COLO829 (cell line): Measurements from ENCODE around the gene KDM3A.

ENCODE experiments used
- DNase-seq: peaks from one replicate; pipeline ENCODE4 v3.0.0; 2012; ENCODE audit warnings: low spot score

KDM3A gene

DNA sequence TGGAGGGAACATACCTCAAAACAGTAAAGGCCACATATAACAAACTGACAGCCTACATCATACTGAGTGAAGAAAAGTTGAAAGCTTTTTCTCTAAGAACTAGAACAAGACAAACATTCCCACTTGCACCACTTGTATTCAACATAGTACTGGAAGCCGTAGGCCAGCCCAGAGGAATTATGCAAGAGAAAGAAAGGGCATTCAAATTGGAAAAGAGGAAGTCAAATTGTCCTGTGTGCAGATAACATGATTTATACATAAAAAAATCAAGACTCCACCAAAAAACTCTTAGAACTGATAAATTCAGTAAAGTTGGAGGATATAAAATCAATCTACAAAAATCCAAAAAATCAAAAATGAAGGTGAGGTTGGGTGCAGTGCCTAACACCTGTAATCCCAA, 8.0 kb upstream of the KDM3A start:
- DNase-seq = no peak

DNA sequence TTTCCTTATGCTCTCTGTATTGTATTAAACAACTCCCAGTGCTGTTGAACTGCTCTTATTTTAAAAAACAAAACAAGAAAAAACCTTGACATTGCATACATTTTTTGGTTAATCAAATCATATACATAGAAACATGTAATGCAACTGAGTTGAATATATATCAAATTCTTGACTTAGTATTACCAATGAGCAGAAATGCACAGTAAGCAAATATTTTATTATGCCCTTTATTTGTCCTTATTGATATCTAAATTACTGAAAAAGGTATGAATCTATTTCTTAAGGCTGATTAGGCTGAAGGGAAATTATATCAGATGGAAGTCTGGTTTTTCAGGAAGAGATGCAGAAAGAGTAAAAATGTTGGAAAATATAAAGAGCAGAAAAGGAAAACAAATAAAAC, 6.9 kb upstream of the KDM3A start:
- no peak for DNase-seq

DNA sequence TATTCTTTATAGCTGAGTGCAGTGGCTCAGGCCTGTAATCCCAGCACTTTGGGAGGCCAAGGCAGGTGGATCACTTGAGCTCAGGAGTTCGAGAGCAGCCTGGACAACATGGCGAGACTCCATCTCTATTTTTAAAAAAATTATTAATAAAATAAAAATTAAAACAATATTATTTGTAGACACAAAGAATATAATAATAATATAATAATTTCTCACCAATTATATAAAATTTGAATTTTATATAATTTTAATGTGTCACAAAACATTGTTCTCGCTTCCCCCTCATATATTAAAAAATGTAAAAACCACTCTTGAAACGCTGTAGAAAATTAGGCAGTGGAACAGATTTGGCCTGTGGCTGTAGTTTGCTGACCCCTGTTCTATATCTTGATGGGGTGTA, 5.6 kb upstream of the KDM3A start:
- DNase-seq = no peak

DNA sequence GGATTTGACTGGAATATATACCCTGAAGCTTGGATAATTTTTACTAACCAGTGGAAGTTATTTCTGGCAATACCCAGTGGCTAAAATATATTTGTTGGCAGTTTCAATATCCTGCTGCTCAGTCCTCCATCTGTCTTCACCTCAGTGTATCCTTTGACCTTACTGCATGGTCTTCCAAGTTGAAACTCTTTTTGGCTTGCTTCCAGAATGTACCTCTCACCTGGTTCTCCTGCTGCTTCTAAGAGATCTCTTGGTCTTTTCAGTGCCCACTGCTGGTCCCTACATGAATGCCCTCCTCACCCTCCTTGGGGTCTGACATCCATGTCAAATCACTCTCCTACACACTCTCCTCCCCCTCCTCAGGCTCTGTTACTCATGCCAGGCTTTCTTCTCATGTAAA, 4.8 kb upstream of the KDM3A start:
- DNase-seq = no peak

DNA sequence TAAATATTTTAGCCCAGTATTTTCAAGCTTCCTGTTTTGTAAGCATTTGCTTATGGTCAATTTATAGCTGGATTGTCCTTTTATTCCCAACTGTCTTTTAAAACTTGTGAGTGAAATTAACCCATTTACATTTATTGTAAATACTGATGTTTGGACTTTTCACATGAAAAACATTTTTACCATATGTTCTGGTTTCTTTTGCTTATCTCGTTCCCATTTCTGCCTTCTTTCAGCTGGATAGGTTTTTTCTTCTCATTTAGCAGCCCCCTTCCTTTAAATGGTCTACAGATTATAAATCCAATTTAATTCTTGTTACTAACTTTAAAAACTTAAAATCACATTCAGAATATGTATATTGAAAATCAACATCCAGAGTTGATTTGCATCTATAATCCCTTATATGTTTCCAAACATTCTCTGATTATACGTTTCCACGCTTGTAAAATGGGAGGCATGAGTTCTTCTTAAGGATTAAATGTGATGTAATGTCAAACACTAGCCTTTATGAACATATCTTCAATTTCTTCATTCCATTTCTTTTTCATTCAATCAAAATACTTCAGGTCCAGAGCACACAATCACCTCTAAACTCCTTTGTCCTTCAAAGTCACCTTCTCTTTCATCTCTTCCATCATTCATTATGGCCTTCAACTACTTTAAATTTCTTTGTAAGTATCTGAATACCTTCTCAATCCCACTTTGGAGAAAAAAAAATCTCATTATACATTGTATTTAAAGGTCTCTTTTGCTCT, 1.1 kb upstream of the KDM3A start:
- no peak for DNase-seq

DNA sequence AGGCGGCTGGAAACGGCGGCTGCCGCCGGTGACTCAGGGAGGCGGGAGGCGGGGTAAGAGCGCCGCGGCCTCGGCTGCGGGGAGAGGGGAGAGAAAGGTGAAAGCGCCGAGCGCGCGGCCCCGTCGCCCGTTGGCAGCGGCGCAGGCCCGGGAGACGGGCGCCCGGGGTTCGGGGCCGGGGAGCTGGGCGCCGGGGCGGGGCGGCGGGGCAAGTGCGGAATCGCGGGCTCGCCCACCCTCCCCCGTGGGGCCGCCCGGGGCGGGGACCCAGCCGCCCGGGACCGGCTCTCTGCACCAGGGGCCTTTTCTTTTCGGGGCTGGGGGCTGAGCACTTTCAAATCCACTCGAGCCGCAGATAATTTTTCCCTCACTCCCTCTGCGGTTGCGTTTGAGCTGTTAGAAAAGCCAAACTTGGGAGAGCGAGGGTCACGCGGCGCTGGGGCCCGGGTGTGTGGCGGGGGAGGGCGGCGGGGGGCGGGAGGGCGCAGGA, 266 bp downstream of the KDM3A start:
- no peak for DNase-seq

DNA sequence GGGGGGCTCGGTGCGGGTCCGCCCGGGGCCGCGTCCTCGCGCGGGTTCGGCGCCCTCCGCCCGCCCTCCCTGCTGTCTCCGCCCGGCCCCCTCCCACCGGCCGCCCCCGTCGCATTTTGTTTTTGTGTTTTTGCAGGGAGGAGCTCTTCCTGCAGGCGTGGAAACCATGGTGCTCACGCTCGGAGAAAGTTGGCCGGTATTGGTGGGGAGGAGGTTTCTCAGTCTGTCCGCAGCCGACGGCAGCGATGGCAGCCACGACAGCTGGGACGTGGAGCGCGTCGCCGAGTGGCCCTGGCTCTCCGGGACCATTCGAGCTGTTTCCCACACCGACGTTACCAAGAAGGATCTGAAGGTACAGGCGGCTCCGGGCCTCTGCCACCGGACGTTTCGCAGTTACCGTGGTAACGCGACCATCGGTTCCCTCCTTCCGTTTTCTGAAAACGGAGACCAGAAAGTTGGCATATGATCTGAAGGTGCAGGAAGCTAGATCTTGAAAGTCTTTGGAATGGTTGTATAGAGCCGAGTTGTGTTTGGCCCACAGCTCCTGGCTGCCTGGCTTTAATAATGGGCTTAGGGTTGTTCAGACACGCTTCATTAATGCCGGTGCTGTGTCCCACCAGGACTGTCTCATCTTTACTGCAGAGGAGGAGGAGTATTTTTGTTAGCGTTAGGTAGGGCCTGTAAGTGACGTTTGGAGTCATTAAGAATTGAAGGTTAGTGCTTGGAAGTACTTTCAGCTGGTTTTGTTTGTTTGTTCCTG, 891 bp downstream of the KDM3A start:
- DNase-seq = no peak

DNA sequence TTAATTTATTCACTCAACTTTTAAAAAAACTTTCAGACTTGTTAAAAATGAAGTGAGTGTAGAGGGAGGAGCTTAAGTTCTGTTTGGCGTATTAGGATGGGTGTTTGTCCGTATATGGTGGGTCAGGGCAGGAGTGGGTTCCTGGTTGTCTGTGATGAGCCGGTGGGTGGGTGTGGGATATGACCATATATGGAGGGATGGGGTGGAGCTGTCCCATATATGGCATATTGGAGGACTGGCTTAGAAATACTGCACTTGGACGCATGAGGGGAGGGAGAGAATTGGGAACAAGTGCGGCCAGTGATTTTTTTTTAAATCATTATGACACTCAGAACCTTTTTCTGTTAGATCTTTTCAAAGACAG, 1.5 kb downstream of the KDM3A start:
- peak; percentile 89 for DNase-seq

DNA sequence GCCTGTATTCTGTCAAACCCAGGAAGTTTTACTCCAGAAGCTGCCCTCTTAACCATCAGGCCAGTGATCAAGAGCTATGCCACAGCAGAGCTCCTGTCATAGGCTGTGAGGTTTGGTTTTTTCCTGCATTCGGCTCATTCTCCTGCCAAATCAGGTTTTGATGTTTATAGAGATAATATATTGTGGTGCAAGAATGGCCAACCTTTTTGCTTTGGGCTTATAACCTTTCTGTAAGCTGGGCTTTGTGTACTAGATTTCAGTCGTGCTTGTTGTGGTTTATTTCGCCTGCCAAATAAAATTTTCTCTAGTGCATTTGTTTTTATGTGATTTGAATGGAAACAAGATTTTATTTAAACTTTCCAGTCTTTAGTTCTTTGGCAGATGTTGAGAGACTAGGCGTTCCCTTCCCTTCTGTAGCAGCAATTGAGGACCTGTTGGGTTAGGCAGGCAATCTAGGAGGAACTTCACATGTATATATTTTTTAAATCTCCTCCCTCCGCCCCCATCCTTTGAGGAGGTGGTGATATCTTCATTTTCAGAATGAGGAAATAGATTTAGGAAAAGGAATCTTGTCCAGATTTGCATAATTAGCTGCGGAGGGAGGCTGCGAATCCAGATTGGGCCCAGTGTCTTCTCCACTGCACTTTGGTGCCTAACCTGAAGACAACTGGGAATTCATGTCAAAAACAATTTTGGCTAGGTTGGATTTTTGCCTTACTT, 2.6 kb downstream of the KDM3A start:
- no peak for DNase-seq

DNA sequence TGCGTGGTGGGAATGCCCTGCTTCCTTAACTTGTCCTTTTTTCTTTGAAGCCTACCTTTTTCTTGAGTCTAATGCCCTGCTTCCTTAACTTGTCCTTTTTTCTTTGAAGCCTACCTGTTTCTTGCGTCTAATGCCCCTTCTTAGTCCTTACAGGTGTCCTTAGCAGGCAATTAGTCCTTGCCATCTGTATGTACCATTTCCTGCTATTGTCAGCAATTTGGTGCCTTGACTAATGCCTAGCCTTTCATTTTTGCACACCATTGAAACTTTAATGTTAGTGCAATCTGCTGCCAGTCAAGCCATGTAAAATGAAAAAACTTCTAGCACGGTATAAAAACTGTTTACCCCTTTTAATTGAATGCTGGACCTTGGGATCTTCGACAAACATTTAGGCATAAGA, 4.3 kb downstream of the KDM3A start:
- DNase-seq = no peak

DNA sequence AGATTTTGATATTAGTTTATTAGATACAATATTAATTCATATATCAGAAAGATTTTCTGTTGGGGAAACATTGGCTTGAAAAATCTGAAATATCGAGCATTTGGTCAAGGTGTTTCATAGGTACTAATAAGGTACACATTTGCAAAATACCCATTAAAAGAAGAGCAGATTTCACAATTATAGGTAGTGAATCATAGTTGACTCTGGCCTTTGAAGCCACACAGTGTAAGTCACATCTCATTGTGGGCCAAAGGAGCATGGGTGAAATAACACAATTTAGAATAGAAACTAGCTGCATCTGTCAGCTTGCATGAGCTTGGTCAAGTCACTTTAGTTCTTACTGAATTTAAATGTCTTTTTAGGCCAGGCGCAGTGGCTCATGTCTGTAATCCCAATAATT, 4.9 kb downstream of the KDM3A start:
- DNase-seq = no peak

DNA sequence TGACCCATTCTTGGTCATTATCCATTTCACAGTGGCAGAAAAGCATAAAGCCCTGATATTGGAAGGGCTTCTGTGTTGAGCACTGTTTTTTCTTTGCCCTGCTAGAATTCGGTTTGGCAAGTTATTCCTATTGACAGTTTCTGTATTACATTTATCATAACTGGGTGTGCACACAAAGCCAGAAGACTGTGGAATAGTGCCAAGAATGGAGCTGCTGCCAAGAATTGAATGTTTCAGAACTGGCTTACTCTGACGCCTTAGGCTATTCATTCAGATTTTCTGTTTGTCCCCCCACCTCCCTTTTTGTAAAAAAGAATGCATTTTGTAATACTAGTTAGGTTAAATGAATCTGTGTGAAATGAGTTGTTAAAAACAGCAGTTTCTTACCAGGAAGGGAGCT, 12.7 kb downstream of the KDM3A start:
- peak; percentile 22 for DNase-seq

DNA sequence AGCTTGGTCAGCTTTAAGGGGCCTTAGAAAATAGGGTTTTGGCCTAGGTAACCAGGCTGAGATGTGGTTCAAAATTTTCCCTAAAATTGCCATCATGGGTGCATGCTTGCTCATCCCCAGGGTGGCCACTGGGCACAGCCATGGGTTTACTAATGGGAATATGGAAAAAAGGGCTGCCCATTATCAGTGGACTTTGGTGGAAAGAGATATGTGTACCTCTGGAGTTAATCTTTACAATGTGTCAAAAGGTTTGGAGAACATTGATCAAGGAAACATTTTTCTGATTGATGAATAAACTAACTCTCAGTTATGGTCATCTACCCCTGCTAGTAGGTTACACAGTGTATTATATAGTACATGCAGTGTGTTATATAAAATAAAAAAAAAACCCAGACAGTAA, 13.1 kb downstream of the KDM3A start:
- DNase-seq = no peak

DNA sequence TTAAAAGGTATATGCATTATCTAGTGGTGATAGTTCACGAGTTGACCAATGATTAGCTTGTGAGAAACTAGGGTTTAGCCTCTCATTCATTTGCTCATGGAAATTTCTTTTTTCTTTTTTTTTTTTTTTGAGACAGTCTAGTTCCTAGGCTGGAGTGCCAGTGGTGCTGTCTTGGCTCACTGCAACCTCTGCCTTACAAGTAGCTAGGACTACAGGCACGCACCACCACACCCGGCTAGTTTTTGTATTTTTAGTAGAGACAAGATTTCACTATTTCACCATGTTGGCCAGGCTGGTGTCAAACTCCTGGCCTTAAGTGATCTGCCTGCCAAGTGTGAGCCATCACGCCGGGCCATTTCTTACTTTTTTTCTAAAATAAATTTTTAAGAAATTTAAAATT, 14.0 kb downstream of the KDM3A start:
- no peak for DNase-seq

DNA sequence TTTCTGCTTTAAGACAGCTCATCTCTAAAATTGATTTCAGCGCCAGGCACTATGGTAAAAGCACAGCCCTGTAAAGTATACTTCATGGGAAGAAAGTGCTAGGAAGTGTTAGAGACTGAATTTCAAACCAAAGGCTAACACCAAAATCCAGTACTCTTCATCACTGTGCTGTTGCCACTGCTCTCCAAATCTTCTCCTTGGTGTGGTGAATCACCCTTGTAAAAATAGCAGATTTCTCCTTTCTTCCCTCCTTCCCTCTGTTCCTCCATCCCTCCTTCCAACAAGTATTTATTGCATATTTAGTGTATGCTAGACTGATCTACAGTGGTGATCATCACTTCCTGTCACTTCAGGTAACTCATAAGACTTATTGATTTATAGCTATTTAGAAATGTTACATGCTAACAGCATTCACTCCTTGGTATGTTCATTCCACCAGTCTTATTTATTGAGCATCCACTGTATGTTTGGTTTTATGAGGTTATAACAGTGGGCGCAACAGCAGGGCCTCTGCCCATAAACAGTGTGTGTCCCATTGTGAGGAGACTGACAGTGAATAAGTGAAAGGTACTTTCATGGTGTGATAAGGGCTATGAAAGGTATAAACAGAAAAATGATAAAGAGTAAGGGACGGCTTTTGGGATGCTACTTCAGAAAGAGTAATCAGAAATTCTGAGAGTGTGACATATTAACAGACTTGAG, 20.0 kb downstream of the KDM3A start:
- no peak for DNase-seq

DNA sequence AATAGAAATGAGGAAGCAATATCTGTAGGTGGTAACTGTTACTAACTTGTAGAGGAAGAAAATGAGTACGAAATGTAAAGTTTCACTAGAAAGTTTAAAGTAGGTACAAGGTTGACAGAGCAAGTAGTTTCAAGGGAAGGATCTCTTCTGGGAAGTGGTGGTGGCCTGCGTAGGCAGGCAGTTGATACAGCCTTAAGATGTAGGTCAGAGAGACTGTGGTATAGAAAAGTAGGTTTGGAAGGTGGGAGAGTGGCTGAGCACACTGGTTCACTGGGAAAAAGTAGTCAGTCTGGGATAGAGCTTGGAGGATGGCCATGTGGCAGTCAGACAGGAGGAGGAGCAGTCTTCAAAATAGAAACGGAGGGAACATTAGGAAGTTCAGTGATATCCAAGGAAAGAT, 23.5 kb downstream of the KDM3A start:
- DNase-seq = no peak

DNA sequence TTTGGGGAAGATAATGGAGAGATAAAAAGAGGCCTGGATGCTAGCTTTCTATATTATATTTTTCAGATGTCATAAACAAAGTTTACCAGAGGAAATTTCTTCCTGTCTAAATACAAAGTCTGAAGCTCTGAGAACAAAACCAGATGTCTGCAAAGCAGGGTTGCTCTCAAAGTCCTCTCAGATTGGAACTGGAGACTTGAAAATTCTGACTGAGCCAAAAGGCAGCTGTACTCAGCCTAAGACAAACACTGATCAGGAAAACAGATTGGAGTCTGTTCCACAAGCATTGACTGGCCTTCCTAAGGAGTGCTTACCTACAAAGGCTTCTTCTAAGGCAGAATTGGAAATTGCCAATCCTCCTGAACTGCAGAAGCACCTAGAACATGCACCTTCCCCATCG, 25.1 kb downstream of the KDM3A start:
- no peak for DNase-seq

DNA sequence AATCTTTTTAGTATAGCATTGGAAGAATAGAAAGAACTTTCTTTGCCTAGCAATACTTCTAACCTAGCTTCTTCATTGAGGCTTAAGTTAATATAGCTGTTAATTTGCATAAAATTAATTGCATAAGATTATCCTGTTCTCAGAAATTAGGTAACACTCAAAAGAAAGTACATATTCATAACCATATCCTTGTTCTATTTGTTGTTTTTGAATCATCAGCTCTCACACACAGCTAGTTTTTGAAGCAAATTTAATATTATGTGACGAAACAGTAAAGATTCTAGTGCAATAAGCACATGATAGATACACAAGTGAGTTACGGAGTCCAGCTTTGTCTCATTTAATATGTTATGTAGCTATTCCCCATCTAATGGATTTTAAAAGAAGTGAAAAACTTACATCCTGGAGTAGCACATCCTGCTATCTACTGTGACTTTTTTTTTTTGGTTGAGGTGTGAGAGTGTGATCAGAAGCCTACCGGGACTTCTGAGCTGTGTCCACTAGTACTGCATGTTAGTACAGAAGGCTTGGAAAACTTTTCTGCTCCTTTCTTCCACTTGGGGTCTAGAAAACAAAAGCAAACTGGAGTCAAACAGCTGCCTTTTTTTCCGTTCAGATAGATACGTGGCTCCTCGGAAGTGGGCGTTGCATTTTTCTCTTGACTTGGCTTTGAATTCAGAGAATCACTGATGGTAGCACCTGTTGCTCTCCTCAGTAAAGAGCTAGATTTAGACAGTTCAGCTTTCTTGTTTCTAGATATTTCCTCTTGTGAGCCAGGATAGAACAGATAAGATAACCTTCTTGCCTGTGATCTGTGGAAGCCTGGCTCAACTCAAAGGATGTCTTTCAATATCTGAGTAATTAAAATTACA, 27.2 kb downstream of the KDM3A start:
- DNase-seq = no peak

DNA sequence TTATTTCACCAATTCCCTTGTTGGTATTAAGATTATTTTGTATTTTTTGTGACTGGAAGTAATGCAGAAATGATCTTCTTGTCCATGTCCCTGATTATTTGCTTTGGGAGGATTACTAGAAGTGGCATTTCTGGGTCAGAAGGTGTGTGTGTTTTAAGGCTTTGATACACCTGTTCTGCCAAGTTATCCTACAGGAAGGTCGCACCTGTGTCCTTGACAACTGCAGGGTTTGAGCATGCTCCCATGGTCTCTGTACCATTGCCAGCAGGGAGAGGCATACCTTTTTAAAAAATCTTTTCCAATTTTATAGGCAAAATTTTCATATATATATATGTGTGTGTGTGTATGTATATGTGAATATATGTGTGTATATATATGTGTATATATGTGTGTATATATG, 29.7 kb downstream of the KDM3A start:
- DNase-seq = no peak

DNA sequence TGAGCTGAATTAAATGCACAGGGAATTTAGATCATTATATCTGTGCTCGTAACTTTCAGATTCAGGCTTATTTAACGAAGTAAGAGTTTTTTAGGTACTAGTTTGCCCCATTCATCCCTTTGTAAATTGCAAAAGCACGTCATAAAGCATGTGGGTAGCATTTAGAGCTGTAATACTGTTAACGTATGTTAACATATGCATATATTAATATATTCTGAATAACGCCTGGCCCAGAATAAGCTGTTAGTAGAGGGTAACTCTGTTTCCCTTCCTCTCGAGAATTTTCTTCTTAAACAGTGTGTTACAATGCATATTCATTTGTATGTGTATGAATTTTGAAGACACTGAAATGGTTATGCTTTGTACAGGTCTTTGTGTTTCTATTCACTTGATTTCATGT, 30.5 kb downstream of the KDM3A start:
- no peak for DNase-seq

DNA sequence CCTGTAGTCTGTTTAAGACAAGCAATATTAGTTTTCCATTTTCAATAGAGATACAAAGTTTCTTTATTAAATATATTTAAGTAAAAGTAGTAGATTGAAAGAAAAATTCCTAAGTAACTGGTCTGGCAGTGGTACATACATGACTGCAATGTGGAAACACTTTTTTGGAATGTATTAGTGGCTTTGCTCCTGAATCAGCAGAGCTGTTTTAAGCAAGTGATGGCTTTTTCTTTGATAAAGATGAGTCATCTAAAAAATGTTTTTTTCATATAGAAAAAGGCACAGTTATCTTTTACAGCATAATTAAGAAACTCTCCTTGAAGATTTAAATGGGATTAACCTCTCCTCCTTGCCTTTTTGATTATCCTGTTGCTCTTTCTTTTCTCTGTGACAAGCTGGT, 34.9 kb downstream of the KDM3A start:
- DNase-seq = no peak

DNA sequence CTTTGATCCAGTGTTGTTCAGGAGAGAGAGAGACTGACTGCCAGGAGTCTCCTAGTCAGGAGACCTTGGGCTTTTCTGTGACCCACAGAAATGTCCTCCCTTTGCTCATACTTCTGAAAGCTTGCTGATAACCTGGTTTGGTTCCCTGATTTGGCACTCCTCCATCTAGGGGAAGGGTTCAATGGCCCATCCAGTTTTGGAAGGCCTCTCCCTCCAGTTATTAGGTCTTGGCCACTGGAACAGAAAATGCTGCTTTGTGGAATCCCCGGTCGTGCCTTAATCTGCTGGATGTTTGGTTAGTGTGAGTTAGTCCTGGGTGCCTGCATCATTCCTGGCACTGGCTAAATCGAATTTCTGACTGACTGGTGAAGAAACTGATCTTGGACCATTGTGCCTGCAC, 35.7 kb downstream of the KDM3A start:
- DNase-seq = no peak
